Amniotic epithelial cell (primary cell): ENCODE results near the gene FYCO1.

Experiments
- DNase-seq: peaks from one replicate; pipeline ENCODE4 v3.0.0-alpha.2; 2010; ENCODE audit warnings: low read depth

The FYCO1 gene

GRCh38 chr3:45915059-45915439, 80.6 kb downstream of the FYCO1 start:
- no peak for DNase-seq

DNA sequence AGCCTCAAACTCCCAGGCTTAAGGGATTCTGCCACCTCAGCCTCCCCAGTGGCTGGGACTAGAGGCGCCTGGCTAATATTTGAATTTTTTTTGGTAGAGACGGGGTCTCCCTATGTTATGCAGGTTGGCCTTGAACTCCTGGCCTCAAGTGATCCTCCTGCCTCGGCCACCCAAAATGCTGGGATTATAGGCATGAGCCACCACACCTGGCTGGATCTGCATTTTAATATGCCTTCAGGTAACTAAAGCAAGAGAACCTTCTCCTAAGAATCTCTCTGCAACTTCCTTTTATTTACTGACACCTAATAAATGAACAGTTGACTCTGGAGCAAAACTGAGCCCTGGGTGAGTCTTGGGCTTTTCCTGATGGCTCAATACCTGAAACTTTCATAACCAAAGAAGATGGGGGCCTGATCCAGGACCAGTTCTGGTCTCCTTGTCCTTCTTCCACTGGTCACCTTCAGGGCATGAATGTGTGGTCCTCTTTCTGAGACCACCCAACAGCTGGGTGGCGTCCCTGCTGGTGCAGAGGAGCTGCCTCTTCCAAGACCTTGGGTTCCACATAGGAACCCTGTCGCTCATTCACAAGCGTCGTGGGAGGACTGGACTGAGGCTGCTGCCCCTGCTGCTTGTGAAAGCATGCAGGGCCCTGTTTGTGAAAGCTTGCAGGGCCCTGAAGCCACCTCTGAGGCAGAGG, 81.1 kb downstream of the FYCO1 start:
- no peak for DNase-seq

GRCh38 chr3:45912435-45912834, 83.2 kb downstream of the FYCO1 start:
- DNase-seq, result peak; percentile 56

DNA sequence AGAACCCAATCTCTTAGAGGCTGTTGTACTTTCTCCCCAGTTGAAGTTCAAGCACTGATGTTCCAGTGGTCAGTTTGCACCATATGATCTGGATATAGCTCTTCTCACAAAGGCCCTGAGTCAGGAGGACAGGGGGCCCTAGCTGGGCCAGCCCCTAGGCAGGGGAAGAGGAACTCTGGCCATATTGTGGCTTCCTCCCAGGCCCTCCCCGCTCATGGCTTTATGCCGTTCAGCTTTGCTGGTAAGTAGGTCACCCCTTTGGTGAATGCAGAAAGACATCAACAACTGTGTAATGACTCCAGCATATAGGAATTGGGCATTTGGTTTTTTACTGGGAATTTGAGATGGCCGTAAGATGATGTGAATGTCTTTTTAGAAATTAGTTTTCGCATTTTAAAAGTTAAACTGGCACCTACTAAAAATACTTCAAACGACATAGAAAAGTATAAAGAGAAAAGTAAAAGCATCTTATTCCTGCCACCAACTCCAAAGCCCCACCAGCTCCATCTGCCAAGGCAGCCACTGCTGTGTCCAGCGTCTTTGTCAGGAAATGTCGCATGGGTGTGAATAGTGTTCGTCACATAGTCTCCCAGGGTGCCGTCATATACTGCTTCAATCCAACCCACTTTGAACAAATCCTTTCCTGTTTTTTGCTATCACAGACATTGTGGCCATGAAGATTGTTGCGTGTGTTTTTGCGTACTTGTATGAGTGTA, 84.0 kb downstream of the FYCO1 start:
- no peak for DNase-seq

DNA sequence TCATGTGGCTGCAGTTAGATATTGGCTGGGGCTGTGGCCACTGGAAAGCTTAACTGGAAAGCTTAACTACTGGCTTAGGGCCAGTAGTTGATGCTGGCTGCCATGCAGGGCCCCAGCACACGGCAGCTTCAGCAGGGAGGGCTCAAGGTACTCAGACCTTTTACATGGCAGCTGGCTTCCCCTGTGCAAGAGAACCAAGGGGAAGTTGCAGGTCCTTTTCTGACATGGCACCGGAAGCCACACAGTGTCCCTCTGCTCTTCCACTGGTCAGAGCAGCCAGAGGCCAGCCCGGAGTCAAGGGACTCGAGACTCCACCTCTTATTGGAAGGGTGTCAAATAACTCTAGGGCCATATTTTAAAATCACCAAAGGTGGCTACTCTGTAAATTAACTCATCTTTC, 84.7 kb downstream of the FYCO1 start:
- no peak for DNase-seq

DNA sequence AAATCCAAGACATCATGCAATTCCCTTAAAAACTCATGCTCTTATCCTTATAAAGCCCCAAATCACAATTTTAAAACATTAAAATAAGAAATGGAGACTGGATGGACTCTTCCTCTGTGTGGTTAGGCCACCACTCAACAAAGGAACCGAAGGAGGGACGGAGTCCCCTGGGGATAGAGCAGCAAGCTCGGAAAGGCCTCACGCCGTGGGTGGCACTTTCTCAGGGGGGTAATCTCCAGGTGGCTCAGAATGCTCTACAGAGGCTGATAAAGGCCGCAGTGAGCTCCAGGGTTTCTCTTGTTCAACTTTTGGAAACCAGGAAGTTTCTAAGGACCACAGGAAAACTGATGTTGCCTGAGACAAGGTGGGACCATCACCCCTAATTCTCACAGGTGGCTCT, 86.1 kb downstream of the FYCO1 start:
- DNase-seq, result no peak

DNA sequence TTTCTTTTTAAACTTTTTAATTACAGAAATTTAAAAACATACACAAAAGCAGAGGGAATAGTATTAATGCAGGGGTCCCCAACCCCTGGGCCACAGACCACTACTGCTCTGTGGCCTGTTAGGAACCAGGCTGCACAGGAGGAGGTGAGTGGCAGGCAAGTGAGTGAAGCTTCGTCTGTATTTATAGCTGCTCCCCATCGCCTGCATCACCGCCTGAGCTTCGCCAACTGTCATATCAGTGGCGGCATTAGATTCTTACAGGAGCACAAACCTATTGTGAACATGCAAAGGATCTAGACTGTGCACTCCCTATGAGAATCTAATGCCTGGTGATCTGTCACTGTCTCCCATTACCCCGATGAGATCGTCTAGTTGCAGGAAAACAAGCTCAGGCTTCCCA, 86.9 kb downstream of the FYCO1 start:
- DNase-seq, result no peak

GRCh38 chr3:45907769-45908705, 87.6 kb downstream of the FYCO1 start:
- peak; percentile 92 for DNase-seq

- DNase-seq, result peak; percentile 83
Measured at GRCh38 chr3:45906681-45907407, 88.8 kb downstream of the FYCO1 start.

- DNase-seq, result no peak
Measured at GRCh38 chr3:45905755-45906154, 89.9 kb downstream of the FYCO1 start.

DNA sequence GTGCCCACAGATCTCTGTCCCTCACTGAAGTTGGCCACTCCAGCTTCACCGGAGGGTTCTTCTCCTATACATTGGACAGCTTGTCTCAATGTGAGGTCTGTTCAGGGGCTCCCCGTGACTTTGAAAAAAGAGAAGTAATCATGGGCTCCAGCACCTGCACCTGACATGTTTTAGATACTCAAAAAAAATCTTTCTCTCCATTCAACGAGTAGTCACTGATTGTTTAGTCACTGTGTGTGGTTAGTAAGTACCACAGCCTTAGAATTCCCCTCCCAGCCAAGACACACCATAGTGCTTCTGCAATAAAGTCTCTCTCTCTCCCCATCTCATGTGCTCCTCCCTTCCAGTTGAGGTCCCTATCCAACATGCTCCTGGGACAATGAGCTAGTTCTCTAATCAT, 90.7 kb downstream of the FYCO1 start:
- no peak for DNase-seq

DNA sequence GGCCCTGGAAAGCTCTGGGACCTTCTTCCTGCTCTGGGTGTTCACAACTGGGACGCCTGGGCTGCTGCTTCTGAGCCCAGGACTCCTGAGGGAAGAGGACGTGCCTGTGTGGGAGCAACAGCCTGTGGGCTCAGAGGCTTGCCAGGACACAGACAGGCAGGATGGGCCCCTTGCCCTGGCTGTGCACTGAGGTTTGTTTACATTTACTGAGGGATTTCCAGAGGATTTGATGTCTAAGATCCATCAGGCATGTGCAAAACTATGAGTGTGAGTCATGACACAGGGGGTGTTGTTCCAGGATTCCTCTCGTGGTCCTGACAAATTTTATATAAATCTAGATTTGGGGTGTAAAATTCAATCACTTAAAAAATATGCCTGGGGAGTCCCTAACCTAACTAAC, 98.7 kb downstream of the FYCO1 start:
- peak; percentile 89 for DNase-seq

DNA sequence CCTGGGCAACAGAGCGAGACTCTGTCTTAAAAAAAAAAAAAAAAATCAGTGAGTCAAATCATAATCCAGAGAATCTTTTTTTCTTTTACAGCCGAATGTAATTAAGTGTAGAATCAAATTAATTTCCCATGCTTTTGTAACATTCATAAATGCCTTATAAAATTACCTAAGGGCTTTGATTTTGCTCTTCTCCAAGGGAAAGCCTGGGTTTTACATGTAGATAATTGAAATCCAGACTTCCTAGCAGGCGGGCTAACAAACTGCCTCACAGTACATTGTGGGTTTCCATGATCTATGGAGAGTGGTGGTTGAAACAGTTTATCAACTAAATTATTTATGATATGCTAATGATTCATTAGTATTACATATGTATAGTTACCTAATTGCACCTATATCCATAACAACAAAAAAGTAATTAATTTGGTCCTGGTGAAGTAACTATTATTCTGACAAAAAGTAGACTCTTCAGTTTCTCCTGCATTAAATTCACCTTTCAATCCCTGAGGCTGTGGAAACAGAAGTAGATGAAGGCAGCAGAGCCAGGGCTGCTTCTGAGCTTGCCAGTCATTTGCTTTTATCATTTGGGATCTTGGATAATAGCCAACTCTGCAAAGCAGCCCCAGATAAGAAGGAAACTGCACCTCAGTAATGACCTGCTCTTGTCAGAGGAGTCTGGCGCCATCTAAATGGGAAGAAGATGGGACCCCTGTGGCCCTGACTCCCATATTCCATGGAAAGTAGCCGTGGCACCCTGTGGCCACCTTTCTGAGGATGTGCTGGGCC, 99.7 kb downstream of the FYCO1 start:
- peak; percentile 20 for DNase-seq

- DNase-seq, result no peak
Measured at GRCh38 chr3:45894015-45894414, 101.6 kb downstream of the FYCO1 start.

GRCh38 chr3:45892161-45892560, 103.5 kb downstream of the FYCO1 start:
- no peak for DNase-seq

DNA sequence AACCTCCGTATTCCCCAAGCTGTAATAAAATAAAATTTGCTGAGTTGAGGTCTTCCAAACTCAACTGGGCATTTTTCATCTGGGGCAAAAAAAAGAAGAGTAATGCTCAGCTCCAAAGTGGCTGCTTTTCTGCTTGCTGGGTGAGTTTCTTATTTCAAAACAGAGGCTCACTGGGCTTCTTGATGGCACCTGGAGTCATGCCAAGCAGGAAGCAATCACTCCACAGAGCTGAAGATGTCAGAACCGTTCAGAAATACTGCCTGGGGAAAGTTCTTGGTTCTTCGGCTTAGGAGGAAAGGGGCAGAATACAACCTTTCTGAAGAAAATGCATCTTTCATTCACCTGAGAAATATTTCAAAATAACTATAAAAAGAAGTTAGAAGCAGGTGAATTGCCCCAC, 105.2 kb downstream of the FYCO1 start:
- no peak for DNase-seq

DNA sequence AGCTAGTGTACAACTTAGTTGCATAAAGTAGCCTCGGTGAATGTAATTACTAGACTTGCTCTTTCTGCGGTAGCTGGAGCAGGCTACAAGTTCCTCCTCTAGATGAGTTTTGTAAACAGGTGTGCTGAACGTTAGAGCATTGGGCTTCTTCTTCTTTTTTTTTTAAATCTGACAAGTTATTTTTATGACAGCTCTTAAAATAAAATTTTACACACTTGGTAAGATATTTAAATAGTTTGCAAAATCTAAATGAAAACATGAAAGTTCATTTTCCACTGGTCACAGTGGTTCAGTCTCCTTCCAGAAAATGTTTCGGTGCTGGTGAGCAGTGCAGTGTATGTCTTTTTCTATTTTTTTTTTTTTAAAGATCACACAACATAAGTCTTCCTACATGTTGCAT, 106.3 kb downstream of the FYCO1 start:
- no peak for DNase-seq

DNA sequence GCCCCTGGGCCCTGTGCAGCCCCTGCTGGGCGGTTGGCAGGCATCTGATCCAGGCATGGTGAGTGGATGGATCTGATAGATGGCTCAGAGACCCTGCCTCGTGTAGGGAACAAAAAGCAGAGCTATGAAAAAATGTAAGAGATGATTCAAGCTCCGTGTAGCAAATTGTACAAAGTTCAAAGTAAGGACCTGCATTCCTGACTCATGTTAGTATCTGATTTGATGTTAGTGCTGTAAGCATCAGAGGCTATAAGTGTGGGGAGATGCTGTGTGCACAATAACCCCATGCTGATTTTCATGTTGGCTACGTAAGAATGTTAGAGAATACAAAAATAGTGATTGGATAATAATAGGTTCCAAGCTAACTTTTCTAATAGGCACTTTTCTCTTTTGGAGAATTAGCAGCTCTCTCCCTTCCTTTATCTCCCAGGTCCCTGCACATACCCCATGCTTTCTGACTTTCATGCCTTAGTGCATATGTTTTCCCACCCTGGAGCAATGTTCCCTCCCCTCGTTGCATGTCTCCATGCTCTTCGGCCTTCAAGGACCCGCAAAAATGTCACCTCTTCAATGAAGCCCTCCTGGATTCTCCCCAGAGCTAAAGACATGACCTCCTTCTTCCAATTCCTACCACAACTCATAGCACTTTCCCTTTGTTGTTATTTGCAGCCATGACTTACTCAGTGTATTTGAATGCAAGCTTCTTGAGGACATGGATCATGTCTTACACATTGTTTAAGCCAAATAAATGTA, 107.7 kb downstream of the FYCO1 start:
- peak; percentile 27 for DNase-seq

- no peak for DNase-seq
Measured at GRCh38 chr3:45887285-45887684, 108.3 kb downstream of the FYCO1 start.

- no peak for DNase-seq
Measured at GRCh38 chr3:45885979-45886705, 109.5 kb downstream of the FYCO1 start, which contains the start of gene CCR9. TSS of gene CCR9 (plus strand) at chr3:45886543. CDS start at chr3:45894934, 8,391 bp downstream.
